Neural progenitor cell (in vitro differentiated cells): Measurements from ENCODE around the gene NUP93.

ENCODE experiments used
- CTCF ChIP-seq: fragments of 200-600 bp; sonication (generic); IDR thresholded peaks from 2 replicates; pipeline ENCODE4 v1.5.1; 2017; ENCODE audit warnings: antibody characterized with exemption, mild to moderate bottlenecking
- EZH2phosphoT487 ChIP-seq: fragments of 200-600 bp; sonication (generic); IDR thresholded peaks from 2 replicates; pipeline ENCODE4 v1.6.1; 2017; ENCODE audit warnings: antibody characterized with exemption

GRCh38 chr16:56841233-56841632 lies 111.3 kb downstream of the NUP93 start:
- TF ChIP-seq CTCF: no peak
- no peak for TF ChIP-seq EZH2phosphoT487
